ENCODE data around the gene DUS2. TPM values are rescaled to one million over a fixed set of nuclear protein-coding genes. Genes with fewer than 3 reads are reported as not detected.

Gene DUS2
- 17.7 TPM for polyA plus RNA-seq (2012; ENCODE audit: missing spikeins)

- peak; percentile 94 for FAIRE-seq
- peak; percentile 91 for TF ChIP-seq POLR2A (IDR thresholded peaks at IDR 0.05; ENCODE audit: low read depth, low read length)
- peak; percentile 92 for TF ChIP-seq POLR2AphosphoS5 (IDR thresholded peaks at IDR 0.05; ENCODE audit: low read depth, low read length)
- peak; percentile 73; the same call in 1 of the 2 replicates for TF ChIP-seq TAF1 (IDR thresholded peaks at IDR 0.05; ENCODE audit: borderline replicate concordance, low read depth, low read length)
Measured at GRCh38 chr16:68022728-68023537, at the start of gene DUS2, which contains the start of gene DDX28. DUS2 (plus strand) TSS chr16:68023284; CDS start chr16:68038024, 14,740 bp downstream. DDX28 (minus strand) TSS chr16:68023232; CDS start chr16:68023202, 30 bp downstream.

GRCh38 chr16:67975321-67976105 lies 47.6 kb upstream of the DUS2 start:
- TF ChIP-seq POLR2AphosphoS5 (IDR thresholded peaks at IDR 0.05; ENCODE audit: low read depth, low read length): no peak
- TF ChIP-seq TAF1 (IDR thresholded peaks at IDR 0.05; ENCODE audit: borderline replicate concordance, low read depth, low read length): no peak
- no peak for TF ChIP-seq POLR2A (IDR thresholded peaks at IDR 0.05; ENCODE audit: low read depth, low read length)
- DNase-seq (ENCODE audit: insufficient read length) (no peak), FAIRE-seq (no peak)

More at GRCh38 chr16:68022728-68023537, at the start of gene DUS2, which contains the start of gene DDX28:
- DNase-seq (ENCODE audit: insufficient read length): peak; percentile 80

- no peak for TF ChIP-seq POLR2AphosphoS5 (IDR thresholded peaks at IDR 0.05; ENCODE audit: low read depth, low read length)
- no peak for TF ChIP-seq TAF1 (IDR thresholded peaks at IDR 0.05; ENCODE audit: borderline replicate concordance, low read depth, low read length)
- no peak for TF ChIP-seq POLR2A (IDR thresholded peaks at IDR 0.05; ENCODE audit: low read depth, low read length)
- DNase-seq (ENCODE audit: insufficient read length) (no peak), FAIRE-seq (no peak)
Measured at GRCh38 chr16:67976205-67976604, 46.9 kb upstream of the DUS2 start.

- DNase-seq (ENCODE audit: insufficient read length) (no peak), FAIRE-seq (no peak)
- TF ChIP-seq POLR2AphosphoS5 (IDR thresholded peaks at IDR 0.05; ENCODE audit: low read depth, low read length): no peak
- no peak for TF ChIP-seq TAF1 (IDR thresholded peaks at IDR 0.05; ENCODE audit: borderline replicate concordance, low read depth, low read length)
- no peak for TF ChIP-seq POLR2A (IDR thresholded peaks at IDR 0.05; ENCODE audit: low read depth, low read length)
Measured at GRCh38 chr16:67977005-67977404, 46.1 kb upstream of the DUS2 start.

GRCh38 chr16:67977469-67978227 lies 45.4 kb upstream of the DUS2 start:
- no peak for FAIRE-seq
- DNase-seq (ENCODE audit: insufficient read length): no peak
- TF ChIP-seq POLR2AphosphoS5 (IDR thresholded peaks at IDR 0.05; ENCODE audit: low read depth, low read length) (no peak), POLR2A (IDR thresholded peaks at IDR 0.05; ENCODE audit: low read depth, low read length) (no peak), TAF1 (IDR thresholded peaks at IDR 0.05; ENCODE audit: borderline replicate concordance, low read depth, low read length) (no peak)

- peak; percentile 30 for DNase-seq (ENCODE audit: insufficient read length)
- FAIRE-seq: no peak
- no peak for TF ChIP-seq TAF1 (IDR thresholded peaks at IDR 0.05; ENCODE audit: borderline replicate concordance, low read depth, low read length)
- no peak for TF ChIP-seq POLR2A (IDR thresholded peaks at IDR 0.05; ENCODE audit: low read depth, low read length)
- TF ChIP-seq POLR2AphosphoS5 (IDR thresholded peaks at IDR 0.05; ENCODE audit: low read depth, low read length): no peak
Measured at GRCh38 chr16:67979955-67980678, 43.0 kb upstream of the DUS2 start, which contains the start of gene DPEP3. DPEP3 (minus strand) TSS chr16:67980499; CDS start chr16:67980380, 119 bp downstream.

- DNase-seq (ENCODE audit: insufficient read length) (no peak), FAIRE-seq (no peak)
- TF ChIP-seq POLR2AphosphoS5 (IDR thresholded peaks at IDR 0.05; ENCODE audit: low read depth, low read length) (no peak), TAF1 (IDR thresholded peaks at IDR 0.05; ENCODE audit: borderline replicate concordance, low read depth, low read length) (no peak), POLR2A (IDR thresholded peaks at IDR 0.05; ENCODE audit: low read depth, low read length) (no peak)
Measured at GRCh38 chr16:67982011-67982696, 40.9 kb upstream of the DUS2 start.

GRCh38 chr16:67986949-67987348 lies 36.1 kb upstream of the DUS2 start:
- TF ChIP-seq POLR2AphosphoS5 (IDR thresholded peaks at IDR 0.05; ENCODE audit: low read depth, low read length) (no peak), POLR2A (IDR thresholded peaks at IDR 0.05; ENCODE audit: low read depth, low read length) (no peak), TAF1 (IDR thresholded peaks at IDR 0.05; ENCODE audit: borderline replicate concordance, low read depth, low read length) (no peak)
- DNase-seq (ENCODE audit: insufficient read length) (no peak), FAIRE-seq (no peak)

- FAIRE-seq (no peak), DNase-seq (ENCODE audit: insufficient read length) (no peak)
- TF ChIP-seq POLR2AphosphoS5 (IDR thresholded peaks at IDR 0.05; ENCODE audit: low read depth, low read length): no peak
- no peak for TF ChIP-seq POLR2A (IDR thresholded peaks at IDR 0.05; ENCODE audit: low read depth, low read length)
- no peak for TF ChIP-seq TAF1 (IDR thresholded peaks at IDR 0.05; ENCODE audit: borderline replicate concordance, low read depth, low read length)
Measured at GRCh38 chr16:67987460-67988160, 35.5 kb upstream of the DUS2 start.

Measured in GM12892 (cell line).